ENCODE data around the gene DLG2.

DNA sequence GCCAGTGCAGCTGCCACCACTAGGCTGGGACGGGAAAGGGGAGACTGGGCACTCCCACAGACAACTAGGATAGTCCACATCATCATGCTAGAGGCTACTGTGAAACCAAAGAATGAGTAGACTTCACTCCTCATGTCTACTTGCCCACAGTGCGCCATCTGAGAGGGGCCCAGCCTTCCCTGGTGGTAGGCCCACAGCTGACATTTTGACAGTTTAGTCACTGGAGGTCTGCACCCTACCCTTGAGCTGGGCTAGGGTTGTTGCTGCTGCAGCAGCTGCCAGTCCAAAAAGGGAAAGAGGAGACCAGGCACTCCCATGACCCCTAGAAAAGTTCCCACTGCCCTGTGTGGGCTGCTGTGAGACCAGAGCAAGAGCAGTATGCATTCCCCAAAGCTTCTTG lies 141.2 kb downstream of the DLG2 start:
- TF ChIP-seq, protein P1, sequence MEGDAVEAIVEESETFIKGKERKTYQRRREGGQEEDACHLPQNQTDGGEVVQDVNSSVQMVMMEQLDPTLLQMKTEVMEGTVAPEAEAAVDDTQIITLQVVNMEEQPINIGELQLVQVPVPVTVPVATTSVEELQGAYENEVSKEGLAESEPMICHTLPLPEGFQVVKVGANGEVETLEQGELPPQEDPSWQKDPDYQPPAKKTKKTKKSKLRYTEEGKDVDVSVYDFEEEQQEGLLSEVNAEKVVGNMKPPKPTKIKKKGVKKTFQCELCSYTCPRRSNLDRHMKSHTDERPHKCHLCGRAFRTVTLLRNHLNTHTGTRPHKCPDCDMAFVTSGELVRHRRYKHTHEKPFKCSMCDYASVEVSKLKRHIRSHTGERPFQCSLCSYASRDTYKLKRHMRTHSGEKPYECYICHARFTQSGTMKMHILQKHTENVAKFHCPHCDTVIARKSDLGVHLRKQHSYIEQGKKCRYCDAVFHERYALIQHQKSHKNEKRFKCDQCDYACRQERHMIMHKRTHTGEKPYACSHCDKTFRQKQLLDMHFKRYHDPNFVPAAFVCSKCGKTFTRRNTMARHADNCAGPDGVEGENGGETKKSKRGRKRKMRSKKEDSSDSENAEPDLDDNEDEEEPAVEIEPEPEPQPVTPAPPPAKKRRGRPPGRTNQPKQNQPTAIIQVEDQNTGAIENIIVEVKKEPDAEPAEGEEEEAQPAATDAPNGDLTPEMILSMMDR (conservative IDR thresholded peaks at IDR 0.05 in 1 of 2, IDR thresholded peaks at IDR 0.05 in 1 of 2; ENCODE audit: extremely low read depth in 1 of 2, insufficient read depth in 1 of 2, low read depth in 1 of 2, low read length in 2 of 2), result no peak
- TF ChIP-seq EZH2 (IDR thresholded peaks at IDR 0.05; ENCODE audit: borderline replicate concordance, low read length), result no peak
